HG03175 (cell line): ENCODE results near the gene FTCD.

ENCODE experiments used
- ATAC-seq: cut with Tn5 transposase; IDR thresholded peaks from one replicate; pipeline ENCODE4 v1.9.1; 2021; ENCODE audit warnings: mild to moderate bottlenecking, moderate library complexity; ENCODE audit not compliant: unreplicated experiment

Gene FTCD

DNA sequence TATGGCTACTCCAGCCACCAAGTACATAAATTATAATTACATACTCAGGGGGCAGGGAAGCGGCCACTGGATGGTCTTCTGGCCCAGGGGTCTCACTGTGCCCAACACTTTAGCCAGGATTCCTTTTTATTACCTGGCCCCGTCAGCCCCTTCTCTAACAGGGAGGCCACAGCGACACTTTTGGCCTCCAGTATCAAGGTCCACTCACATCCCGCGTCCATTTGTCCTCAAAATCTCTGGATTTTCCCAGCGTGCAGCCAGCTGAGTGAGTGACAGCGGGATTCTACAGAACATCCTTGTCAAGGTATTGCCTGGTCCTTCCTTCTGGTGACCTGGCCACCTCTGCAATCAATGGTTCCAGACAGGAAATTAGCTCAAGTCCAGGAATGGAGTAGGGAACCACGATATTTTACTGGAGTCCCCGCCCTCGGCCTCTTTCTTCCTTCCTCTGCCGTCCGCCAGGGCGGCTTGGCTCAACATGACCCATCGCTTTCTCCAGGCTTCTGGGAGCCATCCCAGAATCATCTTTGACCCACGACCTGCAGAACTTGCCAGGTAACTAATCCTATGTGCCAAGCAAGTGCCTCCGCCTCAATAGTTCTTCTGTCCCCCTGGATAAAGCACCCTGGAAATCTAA, 60.2 kb downstream of the FTCD start:
- ATAC-seq: no peak

DNA sequence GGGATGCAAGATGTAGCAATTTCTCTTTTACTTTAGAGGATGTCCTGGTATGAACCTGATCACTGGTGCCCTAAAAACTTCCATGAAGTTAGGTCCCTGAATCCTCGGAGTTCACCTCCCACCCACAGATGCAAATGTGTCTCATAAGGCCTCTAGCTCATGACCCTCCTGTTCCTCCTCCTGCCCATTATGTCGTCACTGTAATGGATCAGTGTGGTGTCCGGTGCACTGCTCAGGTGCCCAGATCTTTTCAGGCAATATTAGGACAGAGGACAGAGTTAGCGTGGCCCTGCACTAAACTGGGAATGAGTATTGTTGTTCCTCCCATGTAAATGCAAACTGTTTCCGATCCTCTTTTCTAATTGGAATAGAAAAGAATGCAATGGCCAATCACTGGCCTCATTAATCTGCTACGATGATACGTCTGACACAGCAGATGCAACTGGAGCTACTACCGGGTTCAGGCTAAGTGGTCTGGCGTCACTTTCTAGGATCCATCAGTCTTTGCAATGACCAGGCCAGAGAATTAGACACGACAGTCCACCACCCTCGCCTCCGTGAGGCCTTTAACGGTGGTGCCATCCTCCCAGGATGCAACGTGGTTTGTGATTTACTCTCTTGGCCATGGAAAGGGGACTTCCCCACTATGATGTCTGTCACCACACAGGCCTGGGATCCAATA, 60.8 kb downstream of the FTCD start:
- ATAC-seq: no peak

- no peak for ATAC-seq
Observed at GRCh38 chr21:46093668-46094400, 61.5 kb downstream of the FTCD start.

DNA sequence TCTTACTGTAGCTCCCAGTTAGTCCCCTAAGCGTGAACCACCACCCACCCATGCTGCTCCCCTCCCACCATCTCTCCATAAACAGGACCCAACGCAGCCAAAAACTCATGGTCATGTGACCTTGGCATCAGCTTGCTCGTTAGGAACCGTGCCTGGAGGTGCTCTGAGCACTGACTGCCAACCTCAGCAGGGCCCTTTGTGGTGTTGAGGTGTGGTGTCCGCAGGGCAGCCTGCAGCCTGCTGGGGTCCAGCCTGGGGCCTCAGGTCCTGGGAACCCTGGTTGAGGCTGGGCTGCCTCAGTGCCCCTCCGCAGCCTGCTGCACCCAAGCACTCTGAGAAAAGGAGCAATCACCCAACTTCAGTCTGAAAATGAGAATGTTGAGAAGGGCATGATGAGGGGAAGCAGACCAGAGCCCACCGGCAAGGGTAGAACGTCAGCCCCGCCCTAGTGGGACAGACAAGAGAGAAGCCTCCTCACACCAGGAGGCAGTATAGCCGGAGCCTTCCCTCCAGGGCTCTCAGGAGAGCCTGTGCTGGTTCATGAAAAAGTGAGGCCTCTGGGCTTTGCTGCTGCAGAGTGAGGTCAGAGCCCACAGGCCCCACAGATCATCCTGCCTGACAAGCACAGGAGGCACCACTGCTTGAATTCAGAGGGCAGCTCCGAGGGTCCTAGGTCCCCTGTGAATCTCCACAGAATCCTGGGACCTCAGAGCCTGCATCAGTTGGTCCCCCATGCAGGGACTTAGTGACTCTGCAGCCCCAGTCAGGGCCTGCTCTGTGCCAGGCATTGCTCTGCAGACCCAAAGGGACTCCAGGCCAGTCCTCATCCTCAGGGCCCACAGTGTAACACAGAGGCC, 62.3 kb downstream of the FTCD start:
- no peak for ATAC-seq

- ATAC-seq: no peak
Observed at GRCh38 chr21:46092026-46092764, 63.2 kb downstream of the FTCD start.

DNA sequence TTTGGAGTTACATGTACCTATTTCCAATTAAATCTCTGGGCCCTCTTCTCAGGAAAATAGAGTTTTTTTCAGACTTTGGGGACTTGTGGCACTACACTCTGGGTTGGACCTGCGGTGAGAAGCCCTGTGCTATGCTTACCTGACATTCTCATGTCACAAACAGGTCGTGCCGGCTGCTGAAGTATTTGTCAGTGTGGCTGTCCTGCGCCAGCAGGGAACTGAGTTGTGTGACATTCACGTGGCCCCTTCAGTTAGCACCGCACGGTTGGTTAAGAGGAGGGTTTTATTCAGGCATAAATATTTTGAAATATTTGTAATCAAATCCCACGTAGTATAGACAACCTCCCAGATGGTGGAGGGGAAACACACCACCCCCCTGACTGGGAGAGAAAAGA, 63.8 kb downstream of the FTCD start:
- no peak for ATAC-seq

DNA sequence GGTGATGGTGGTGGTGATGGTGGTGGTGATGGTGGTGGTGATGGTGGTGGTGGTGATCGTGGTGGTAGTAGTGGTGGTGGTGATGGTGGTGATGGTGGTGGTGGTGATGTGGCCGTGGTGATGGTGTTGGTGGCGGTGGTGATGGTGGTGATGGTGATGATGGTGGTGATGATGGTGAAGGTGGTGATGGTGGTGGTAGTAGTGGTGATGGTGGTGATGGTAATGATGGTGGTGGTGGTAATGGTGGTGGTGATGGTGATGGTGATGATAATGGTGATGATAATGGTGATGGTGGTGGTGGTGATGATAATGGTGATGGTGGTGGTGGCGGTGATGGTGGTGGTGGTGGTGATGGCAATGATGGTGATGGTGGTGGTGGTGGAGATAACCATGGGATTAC, 64.3 kb downstream of the FTCD start:
- no peak for ATAC-seq

DNA sequence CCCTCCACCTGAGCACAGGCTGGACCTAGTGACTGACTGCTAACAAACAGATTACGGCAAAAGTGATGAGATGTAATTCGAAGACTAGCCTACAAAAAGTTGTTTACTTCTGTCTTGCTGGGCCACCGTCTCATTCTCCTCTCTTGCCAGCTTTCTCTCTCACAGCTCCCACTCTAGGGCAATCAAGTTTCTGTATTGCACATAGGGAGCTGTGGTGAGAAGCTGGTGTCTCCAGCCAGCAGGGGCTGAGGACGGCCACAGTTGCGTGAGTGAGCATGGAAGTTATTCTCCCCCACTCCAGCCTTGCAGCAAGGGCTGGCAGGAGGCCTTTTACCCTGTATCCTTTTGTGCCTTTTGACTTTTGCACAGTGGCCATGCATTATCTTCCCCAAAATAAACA, 66.1 kb downstream of the FTCD start:
- ATAC-seq: no peak

GRCh38 chr21:46088189-46088588, 67.2 kb downstream of the FTCD start:
- ATAC-seq: no peak

GRCh38 chr21:46087641-46088040, 67.7 kb downstream of the FTCD start:
- no peak for ATAC-seq
